ENCODE measurements around the gene LATS2. TPM values are rescaled to one million over a fixed set of nuclear protein-coding genes. Genes with fewer than 3 reads are reported as not detected.

Gene LATS2
- total RNA-seq, 2 experiments from 2014 or later, result 11.2 to 11.8 TPM

GRCh38 chr13:21080593-21080891 lies 19.2 kb upstream of the LATS2 start:
- Mint-ChIP-seq H3K27ac (no peak overlapping the region), H3K4me1 (peaks cover 7% of the 10 kb centered on the region), H3K27me3 (peaks cover 11% of the 10 kb centered on the region), H3K36me3 (ENCODE audit: low read depth) (no peaks in the 10 kb centered on the region), H3K4me3 (no peak overlapping the region), H3K9me3 (no peaks in the 10 kb centered on the region)
- no peak for DNase-seq
- CTCF ChIA-PET, result interaction anchor here (1.2 kb wide), 1 partner anchor 139 kb away, joined by 3 read pairs; no protein-coding TSS in a partner anchor
- POLR2A ChIA-PET, result interaction anchor here (1.0 kb wide), 1 partner anchor 29 kb away, joined by 3 read pairs; no protein-coding TSS in a partner anchor

DNA sequence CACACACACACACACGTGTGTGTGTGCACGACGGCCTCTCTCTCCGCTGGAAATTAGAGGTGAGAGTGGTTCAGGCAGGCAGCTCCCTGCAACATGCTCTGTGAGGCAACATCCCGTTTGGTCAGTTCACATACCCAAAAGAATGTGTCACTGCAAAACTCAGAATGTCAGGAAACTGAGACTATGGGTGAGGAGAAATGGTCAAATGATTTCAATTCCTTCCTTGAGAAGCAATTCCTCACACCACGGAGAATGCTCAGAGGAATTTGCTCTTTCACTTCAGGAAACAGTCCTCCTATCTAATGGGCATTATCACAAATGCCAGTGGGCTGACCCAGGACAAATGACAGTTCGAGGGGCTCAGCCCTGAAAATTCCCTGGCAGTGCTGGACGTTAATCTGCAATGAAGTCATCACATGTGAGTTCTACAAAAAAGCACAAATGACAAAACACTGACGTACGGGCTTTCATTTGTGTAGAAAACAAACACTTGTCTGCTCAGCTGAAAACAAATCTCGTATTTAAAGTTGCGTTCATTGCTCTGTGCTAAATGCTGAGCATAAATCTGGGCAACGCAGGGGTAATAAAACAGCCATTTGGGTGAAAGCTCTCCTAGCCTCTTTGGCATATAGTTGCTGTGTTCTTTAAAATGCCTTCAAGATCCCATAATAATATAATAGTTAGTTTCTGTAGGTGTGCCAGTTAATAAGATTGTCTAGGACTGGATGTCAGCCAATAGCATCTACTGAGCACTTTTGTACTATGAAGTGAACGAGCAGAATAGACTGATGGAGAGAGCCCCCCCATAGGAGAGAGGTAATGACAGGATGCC lies 18.6 kb upstream of the LATS2 start:
- Mint-ChIP-seq H3K4me1 (peaks cover 12% of the 10 kb centered on the region), H3K4me3 (no peak overlapping the region), H3K27ac (no peak overlapping the region), H3K27me3 (peaks cover 11% of the 10 kb centered on the region), H3K36me3 (ENCODE audit: low read depth) (no peaks in the 10 kb centered on the region), H3K9me3 (no peaks in the 10 kb centered on the region)
- DNase-seq, result no peak
- CTCF ChIA-PET, result interaction anchor here (1.2 kb wide), 1 partner anchor 138 kb away, joined by 3 read pairs; no protein-coding TSS in a partner anchor
- POLR2A ChIA-PET, result interaction anchor here (1.0 kb wide), 1 partner anchor 28 kb away, joined by 3 read pairs; no protein-coding TSS in a partner anchor

DNA sequence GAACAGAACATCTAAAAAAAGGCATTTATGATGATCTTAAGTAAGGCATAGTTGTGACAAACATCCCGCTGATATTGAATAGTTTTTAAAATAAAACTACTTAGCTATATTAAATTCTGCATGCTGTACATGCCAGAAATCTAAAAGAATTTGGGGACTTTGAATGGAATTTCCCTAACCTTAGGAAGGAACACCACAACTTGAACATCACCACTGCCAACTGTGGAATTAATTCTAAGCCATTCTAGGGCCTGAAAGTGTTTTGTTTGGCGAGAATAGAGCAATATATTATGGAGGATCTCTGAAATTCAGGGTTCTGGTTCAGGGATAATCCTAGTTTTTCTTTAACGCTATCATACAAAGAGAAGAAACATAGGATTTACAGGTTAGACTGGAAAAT lies 17.8 kb upstream of the LATS2 start:
- Mint-ChIP-seq H3K36me3 (ENCODE audit: low read depth) (no peaks in the 10 kb centered on the region), H3K4me1 (peaks cover 20% of the 10 kb centered on the region), H3K9me3 (no peaks in the 10 kb centered on the region), H3K27me3 (peaks cover 11% of the 10 kb centered on the region), H3K27ac (no peak overlapping the region), H3K4me3 (no peak overlapping the region)
- POLR2A ChIA-PET, result no interaction called here
- DNase-seq, result no peak
- CTCF ChIA-PET, result no interaction called here

GRCh38 chr13:21078501-21078900 lies 17.1 kb upstream of the LATS2 start:
- peaks cover 11% of the 10 kb centered on the region for H3K27me3 Mint-ChIP-seq
- no peak overlapping the region for H3K4me3 Mint-ChIP-seq
- POLR2A ChIA-PET, result no interaction called here
- DNase-seq, result no peak
- CTCF ChIA-PET, result no interaction called here
- no peaks in the 10 kb centered on the region for H3K9me3 Mint-ChIP-seq
- H3K36me3 Mint-ChIP-seq (ENCODE audit: low read depth), result no peaks in the 10 kb centered on the region
- H3K27ac Mint-ChIP-seq, result no peak overlapping the region
- H3K4me1 Mint-ChIP-seq, result peaks cover 24% of the 10 kb centered on the region

GRCh38 chr13:21077788-21078353 lies 16.5 kb upstream of the LATS2 start:
- Mint-ChIP-seq H3K4me1 (peaks cover 26% of the 10 kb centered on the region), H3K9me3 (no peaks in the 10 kb centered on the region), H3K36me3 (ENCODE audit: low read depth) (no peaks in the 10 kb centered on the region), H3K27ac (peak overlapping the region; percentile 62), H3K4me3 (no peak overlapping the region), H3K27me3 (peaks cover 11% of the 10 kb centered on the region)
- DNase-seq, result no peak
- ChIA-PET CTCF (no interaction called here), POLR2A (interaction anchor here (1.3 kb wide), 1 partner anchor 98 kb away, joined by 4 read pairs; the partner anchor contains the start of genes MRPL57 and SKA3)

DNA sequence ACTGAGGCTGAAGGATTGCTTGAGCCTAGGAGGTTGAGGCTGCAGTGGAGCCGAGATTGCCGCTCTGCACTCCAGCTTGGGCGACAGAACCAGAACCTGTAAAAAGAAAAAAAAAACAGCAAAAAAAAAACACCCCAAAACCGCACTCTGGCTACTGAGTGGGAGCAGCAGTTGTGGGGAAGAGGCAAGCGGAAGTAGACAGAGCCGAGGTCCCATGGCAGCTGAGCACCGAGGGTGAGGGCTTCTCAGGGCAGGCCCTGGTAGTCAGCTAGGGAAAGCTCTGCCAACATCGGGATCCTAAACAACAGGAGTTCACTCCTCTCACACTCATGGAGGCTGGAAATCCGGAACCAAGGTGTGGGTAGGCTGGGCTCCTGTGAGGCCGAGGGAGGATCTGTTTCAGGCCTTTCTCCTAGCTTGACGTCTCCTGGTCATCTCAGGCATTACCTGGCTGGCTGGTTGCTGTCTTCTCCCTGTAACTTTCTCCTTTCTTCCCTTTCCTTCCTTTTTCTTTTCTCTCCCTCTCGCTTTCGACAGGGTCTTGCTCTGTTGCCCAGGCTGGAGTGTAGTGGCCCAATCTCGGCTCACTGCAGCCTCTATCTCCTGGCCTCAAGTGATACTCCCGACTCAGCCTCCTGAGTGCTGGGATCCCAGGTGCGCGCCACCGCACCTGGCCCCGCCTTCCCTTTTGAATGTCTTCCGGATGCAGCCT lies 15.8 kb upstream of the LATS2 start:
- Mint-ChIP-seq H3K27me3 (peaks cover 11% of the 10 kb centered on the region), H3K36me3 (ENCODE audit: low read depth) (no peaks in the 10 kb centered on the region), H3K9me3 (no peaks in the 10 kb centered on the region), H3K4me1 (peaks cover 26% of the 10 kb centered on the region), H3K27ac (peak overlapping the region; percentile 62), H3K4me3 (no peak overlapping the region)
- DNase-seq, result no peak
- CTCF ChIA-PET, result no interaction called here
- POLR2A ChIA-PET, result interaction anchor here (1.3 kb wide), 1 partner anchor 99 kb away, joined by 4 read pairs; the partner anchor contains the start of genes MRPL57 and SKA3

GRCh38 chr13:21076253-21076652 lies 14.9 kb upstream of the LATS2 start:
- Mint-ChIP-seq H3K9me3 (no peaks in the 10 kb centered on the region), H3K4me1 (peaks cover 36% of the 10 kb centered on the region), H3K27ac (no peak overlapping the region), H3K36me3 (ENCODE audit: low read depth) (no peaks in the 10 kb centered on the region), H3K27me3 (peaks cover 11% of the 10 kb centered on the region), H3K4me3 (peak overlapping the region; percentile 21)
- POLR2A ChIA-PET, result no interaction called here
- CTCF ChIA-PET, result no interaction called here
- DNase-seq, result no peak

DNA sequence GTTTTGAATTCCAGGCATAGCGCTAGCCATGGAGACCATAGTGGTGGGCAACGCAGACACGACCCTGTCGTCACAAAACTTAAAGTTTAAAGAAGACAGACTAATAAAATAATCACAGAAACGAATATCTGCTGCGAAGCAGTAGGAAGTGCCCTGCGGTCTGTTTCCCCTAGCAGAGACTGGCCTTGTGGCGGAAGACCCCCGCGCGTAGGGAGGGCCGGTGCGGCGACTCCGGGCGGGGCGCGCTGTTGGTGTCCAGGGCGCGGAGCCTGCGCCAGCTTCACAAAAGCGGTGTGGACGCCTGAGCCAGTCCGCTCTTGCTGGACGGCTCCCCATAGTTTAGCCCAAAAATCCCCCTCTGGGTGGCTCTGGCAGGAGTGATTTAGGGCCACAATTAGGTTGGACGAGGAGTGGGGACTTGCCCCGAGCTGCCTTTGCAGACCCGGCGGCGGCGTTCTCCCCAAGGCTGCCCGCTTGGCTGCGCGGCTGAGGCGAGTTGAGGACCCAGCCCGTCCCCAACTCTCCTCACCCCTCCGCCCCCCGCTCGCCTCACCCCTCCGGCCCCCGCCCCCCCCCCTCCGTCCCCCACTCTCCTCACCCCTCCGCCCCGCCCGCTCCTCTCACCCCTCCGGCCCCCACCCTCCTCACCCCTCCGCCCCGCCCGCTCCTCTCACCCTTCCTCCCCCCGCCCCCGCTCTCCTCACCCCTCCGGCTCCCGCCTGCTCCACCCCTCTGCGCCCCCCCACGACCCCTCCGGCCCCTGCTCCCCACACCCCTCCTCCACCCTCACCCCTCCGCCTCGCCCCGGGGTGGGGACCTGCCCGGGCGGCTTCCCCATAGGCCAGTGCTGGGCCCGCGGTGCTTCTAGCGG lies 14.2 kb upstream of the LATS2 start:
- DNase-seq, result peak; percentile 41
- ChIA-PET CTCF (no interaction called here), POLR2A (interaction anchor here (0.6 kb wide), 1 partner anchor 36 kb away, joined by 3 read pairs; no protein-coding TSS in a partner anchor)
- no peaks in the 10 kb centered on the region for H3K9me3 Mint-ChIP-seq
- H3K36me3 Mint-ChIP-seq (ENCODE audit: low read depth), result no peaks in the 10 kb centered on the region
- H3K27ac Mint-ChIP-seq, result peak overlapping the region; percentile 78
- H3K27me3 Mint-ChIP-seq, result peaks cover 11% of the 10 kb centered on the region
- peaks cover 40% of the 10 kb centered on the region for H3K4me1 Mint-ChIP-seq
- H3K4me3 Mint-ChIP-seq, result peak overlapping the region; percentile 69

DNA sequence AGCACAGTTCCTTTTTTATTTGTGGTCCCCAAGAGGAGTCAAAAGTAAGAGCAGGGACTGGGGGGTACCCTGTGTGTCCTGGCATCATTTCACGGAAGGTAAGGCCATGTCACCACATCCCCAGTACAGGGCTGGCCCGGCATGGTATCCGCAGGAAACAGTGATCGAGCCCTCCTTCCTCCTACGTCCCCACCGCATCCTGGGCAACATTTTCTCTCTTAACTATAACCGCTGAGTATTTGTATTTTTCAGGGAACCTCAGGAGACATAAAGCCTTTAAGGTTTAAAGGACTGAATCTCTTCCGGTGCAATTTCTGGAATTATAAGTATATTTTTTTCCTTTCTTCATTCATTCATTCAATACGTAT lies 13.6 kb upstream of the LATS2 start:
- Mint-ChIP-seq H3K27ac (peak overlapping the region; percentile 78), H3K4me3 (peak overlapping the region; percentile 69), H3K36me3 (ENCODE audit: low read depth) (no peaks in the 10 kb centered on the region), H3K27me3 (peaks cover 7% of the 10 kb centered on the region), H3K4me1 (peaks cover 40% of the 10 kb centered on the region), H3K9me3 (no peaks in the 10 kb centered on the region)
- DNase-seq, result peak; percentile 73
- CTCF ChIA-PET, result no interaction called here
- POLR2A ChIA-PET, result interaction anchor here (0.6 to 1.2 kb wide), 3 partner anchors 15 to 529 kb away, joined by 3 to 5 read pairs (median 4); partner anchors contain the start of gene MICU2

DNA sequence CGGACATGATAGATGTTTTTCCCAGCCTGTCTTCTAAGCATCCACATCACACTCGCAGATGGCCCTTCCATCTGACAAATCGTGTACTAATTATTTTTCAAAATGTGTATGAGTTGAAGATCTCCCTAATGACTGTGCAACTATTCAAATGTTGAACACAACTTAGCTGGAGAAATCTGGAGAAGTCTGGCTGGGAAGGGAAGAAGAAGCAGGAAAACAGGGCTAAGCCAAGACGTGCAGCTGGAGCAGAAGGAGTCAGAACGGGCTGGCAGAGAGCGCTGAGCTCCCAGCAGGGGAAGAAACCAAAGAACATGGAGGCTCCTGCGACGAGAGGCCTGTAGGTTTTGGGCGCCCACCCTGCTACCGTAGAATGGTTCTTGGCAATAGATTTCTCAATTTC lies 13.2 kb upstream of the LATS2 start:
- H3K36me3 Mint-ChIP-seq (ENCODE audit: low read depth), result no peaks in the 10 kb centered on the region
- H3K9me3 Mint-ChIP-seq, result no peaks in the 10 kb centered on the region
- H3K27ac Mint-ChIP-seq, result peak overlapping the region; percentile 78
- POLR2A ChIA-PET, result interaction anchor here (0.9 to 1.4 kb wide), 5 partner anchors 13 to 529 kb away, joined by 4 to 6 read pairs (median 5); partner anchors contain the start of genes LATS2, MICU2, MRPL57 and SKA3
- H3K4me3 Mint-ChIP-seq, result peak overlapping the region; percentile 69
- DNase-seq, result no peak
- peaks cover 6% of the 10 kb centered on the region for H3K27me3 Mint-ChIP-seq
- CTCF ChIA-PET, result no interaction called here
- peaks cover 44% of the 10 kb centered on the region for H3K4me1 Mint-ChIP-seq

DNA sequence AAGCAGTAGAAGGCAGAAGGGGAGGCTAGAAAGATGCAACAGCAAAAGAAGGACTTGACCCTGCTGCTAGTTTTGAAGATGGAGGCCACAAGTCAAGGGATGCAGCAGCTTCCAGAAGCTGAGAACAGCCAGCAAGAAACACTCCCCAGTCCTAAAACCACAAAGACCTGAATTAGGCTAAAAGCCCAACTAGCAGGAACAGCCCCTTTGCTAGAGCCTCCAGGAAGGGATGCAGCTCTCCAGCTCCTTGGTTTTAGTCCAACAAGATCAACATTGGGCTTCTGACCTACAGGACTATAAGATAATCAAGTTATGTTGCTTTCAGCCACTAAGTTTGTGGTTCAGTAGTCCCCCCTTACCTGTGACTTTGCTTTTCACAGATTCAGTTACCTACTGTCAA lies 10.5 kb upstream of the LATS2 start:
- Mint-ChIP-seq H3K4me3 (no peak overlapping the region), H3K4me1 (peaks cover 38% of the 10 kb centered on the region), H3K27ac (no peak overlapping the region), H3K36me3 (ENCODE audit: low read depth) (no peaks in the 10 kb centered on the region), H3K27me3 (peaks cover 1% of the 10 kb centered on the region), H3K9me3 (no peaks in the 10 kb centered on the region)
- CTCF ChIA-PET, result no interaction called here
- POLR2A ChIA-PET, result interaction anchor here (1.5 to 1.7 kb wide), 2 partner anchors 11 to 105 kb away, joined by 5 to 6 read pairs; partner anchors contain the start of genes LATS2, MRPL57 and SKA3
- no peak for DNase-seq

GRCh38 chr13:21071015-21071414 lies 9.6 kb upstream of the LATS2 start:
- POLR2A ChIA-PET, result interaction anchor here (1.5 to 1.7 kb wide), 2 partner anchors 10 to 106 kb away, joined by 5 to 6 read pairs; partner anchors contain the start of genes LATS2, MRPL57 and SKA3
- H3K27me3 Mint-ChIP-seq, result no peaks in the 10 kb centered on the region
- no peak overlapping the region for H3K4me3 Mint-ChIP-seq
- H3K9me3 Mint-ChIP-seq, result no peaks in the 10 kb centered on the region
- H3K4me1 Mint-ChIP-seq, result peaks cover 37% of the 10 kb centered on the region
- peak overlapping the region; percentile 1 for H3K27ac Mint-ChIP-seq
- no peak for DNase-seq
- CTCF ChIA-PET, result no interaction called here
- H3K36me3 Mint-ChIP-seq (ENCODE audit: low read depth), result no peaks in the 10 kb centered on the region

Data from activated CD4-positive, alpha-beta memory T cell treated with anti-CD3 and anti-CD28 coated beads, Interleukin-2, amount 10 ng/mL, durations not matched to agents 7 days and 5 days (primary cell).